CD14-positive monocyte (primary cell): ENCODE results near the gene APIP. TPM values are rescaled to one million over a fixed set of nuclear protein-coding genes. Genes with fewer than 3 reads are reported as not detected.

Experiments used
- DNase-seq, 3 donors: peaks; one replicate each; pipeline ENCODE4 v3.0.0-alpha.2; 2011 to 2022
- H2AFZ ChIP-seq: 2 replicates; pipeline ENCODE4 v1.6.0; 2012; ENCODE audit warnings: mild to moderate bottlenecking, low read depth, low read length, inconsistent platforms; ENCODE audit not compliant: insufficient read depth, poor library complexity, severe bottlenecking
- H3K27ac ChIP-seq, 2 donors: 1 replicate in 1 of 2; 2 replicates in 1 of 2; pipeline ENCODE4 v1.5.1; 2012 to 2013; ENCODE audit warnings: low read length in 2 of 2, control low read depth in 1 of 2, inconsistent platforms in 1 of 2, low read depth in 1 of 2, mild to moderate bottlenecking in 1 of 2
- H3K27me3 ChIP-seq, 2 donors: one replicate each; pipeline versions ENCODE4 v1.6.0 to v1.6.1; 2011 to 2013; ENCODE audit warnings: low read length in 2 of 2; ENCODE audit not compliant: control insufficient read depth in 2 of 2, insufficient read depth in 2 of 2
- H3K36me3 ChIP-seq, 2 donors: replicated peaks in 1 of 2; 1 replicate in 1 of 2; 2 replicates in 1 of 2; pipeline versions ENCODE4 v1.5.1 to v1.6.1; 2012 to 2013; ENCODE audit warnings: low read length in 2 of 2, control low read depth in 1 of 2, inconsistent platforms in 1 of 2, mild to moderate bottlenecking in 1 of 2; ENCODE audit not compliant: insufficient read depth in 2 of 2, control insufficient read depth in 1 of 2
- H3K4me1 ChIP-seq, 2 donors: 1 replicate in 1 of 2; 2 replicates in 1 of 2; pipeline versions ENCODE4 v1.5.1 to v1.6.1; 2012 to 2013; ENCODE audit warnings: low read length in 2 of 2, control low read depth in 1 of 2, inconsistent platforms in 1 of 2, mild to moderate bottlenecking in 1 of 2, moderate library complexity in 1 of 2; ENCODE audit not compliant: insufficient read depth in 2 of 2, control insufficient read depth in 1 of 2
- H3K4me2 ChIP-seq: replicated peaks from 2 replicates; pipeline ENCODE3; 2012; ENCODE audit warnings: low read length, moderate library complexity, mild to moderate bottlenecking; ENCODE audit not compliant: poor library complexity, severe bottlenecking; ENCODE audit errors: extremely low read depth
- H3K4me3 ChIP-seq, 3 experiments: fragments of 200-600 bp in 1 of 3; sonication (generic) in 1 of 3; replicated peaks in 1 of 3; 1 replicate in 2 of 3; 2 replicates in 1 of 3; pipeline ENCODE4 v1.5.1; 2011 to 2013; ENCODE audit warnings: low read length in 3 of 3, mild to moderate bottlenecking in 3 of 3, control low read depth in 2 of 3, low read depth in 2 of 3, inconsistent platforms in 1 of 3, moderate library complexity in 1 of 3
- H3K79me2 ChIP-seq: 2 replicates; pipeline ENCODE4 v1.6.0; 2012; ENCODE audit warnings: mild to moderate bottlenecking, control low read depth, inconsistent platforms, low read length, moderate library complexity; ENCODE audit not compliant: insufficient read depth
- H3K9ac ChIP-seq: 2 replicates; pipeline ENCODE4 v1.6.0; 2017; ENCODE audit warnings: low read length, mild to moderate bottlenecking; ENCODE audit not compliant: insufficient read depth, poor library complexity, severe bottlenecking
- H3K9me3 ChIP-seq, 2 donors: replicated peaks in 1 of 2; 1 replicate in 1 of 2; 2 replicates in 1 of 2; pipeline versions ENCODE4 v1.5.1 to v1.6.1; 2012 to 2013; ENCODE audit warnings: low read length in 2 of 2, control low read depth in 1 of 2; ENCODE audit not compliant: control insufficient read depth in 1 of 2, insufficient read depth in 1 of 2
- H4K20me1 ChIP-seq: 2 replicates; pipeline ENCODE4 v1.6.0; 2012; ENCODE audit warnings: mild to moderate bottlenecking, low read length, control low read depth, moderate library complexity; ENCODE audit not compliant: insufficient read depth
- H3K27ac Mint-ChIP-seq, 7 donors: one replicate each; pipeline ENCODE4 v1.8.0; 2020; ENCODE audit warnings: mild to moderate bottlenecking in 7 of 7, mixed read lengths in 7 of 7, moderate library complexity in 6 of 7, inconsistent platforms in 2 of 7
- H3K27me3 Mint-ChIP-seq, 3 donors: one replicate each; pipeline ENCODE4 v1.8.0; 2021 to 2022; ENCODE audit warnings: low read depth in 3 of 3, mild to moderate bottlenecking in 3 of 3, mixed read lengths in 3 of 3, moderate library complexity in 3 of 3, inconsistent platforms in 1 of 3
- H3K36me3 Mint-ChIP-seq, 2 donors: one replicate each; pipeline ENCODE4 v1.8.0; 2020; ENCODE audit warnings: mixed read lengths in 2 of 2, inconsistent platforms in 1 of 2, mild to moderate bottlenecking in 1 of 2
- H3K4me1 Mint-ChIP-seq: one replicate; pipeline ENCODE4 v1.8.0; 2020; ENCODE audit warnings: mild to moderate bottlenecking, mixed read lengths
- H3K4me3 Mint-ChIP-seq, 2 donors: one replicate each; pipeline ENCODE4 v1.8.0; 2020; ENCODE audit warnings: mild to moderate bottlenecking in 2 of 2, mixed read lengths in 2 of 2, moderate library complexity in 1 of 2
- H3K9me3 Mint-ChIP-seq, 7 donors: one replicate each; pipeline ENCODE4 v1.8.0; 2020 to 2022; ENCODE audit warnings: mixed read lengths in 7 of 7, mild to moderate bottlenecking in 6 of 7, moderate library complexity in 6 of 7, inconsistent platforms in 2 of 7
- WGBS: methylation state at CpG from one replicate; pipeline ENCODE4 v1.1.5; 2013; ENCODE audit warnings: missing lambda C conversion rate; ENCODE audit not compliant: insufficient coverage; 5-methylcytosine and 5-hydroxymethylcytosine counted together
- intact Hi-C, 2 donors: fragments of 100-400 bp; cut with micrococcal nuclease; formaldehyde crosslinking; loops; one replicate each; pipeline versions ENCODE4 v1.15.0 to v1.15.1; 2023
- polyA plus RNA-seq, 3 donors: library from polyadenylated mRNA; depleted of rRNA in 1 of 3; unstranded in 2 of 3; stranded (reverse) in 1 of 3; fragments of 300-500 nt in 2 of 3; fragments of >200 nt in 1 of 3; fragmentation: Illumina TruSeq in 2 of 3; gene quantifications; 1 replicate in 2 of 3; 2 replicates in 1 of 3; pipeline ENCODE4 v1.2.3, GENCODE V29; 2012 to 2021
- TF ChIP-seq, protein P1 (sequence below): fragments of 200-600 bp; IDR thresholded peaks from one replicate; pipeline ENCODE4 v1.8.0; 2022; ENCODE audit warnings: antibody characterized with exemption, mild to moderate bottlenecking

Gene APIP
- polyA plus RNA-seq, 3 donors, result 16.3 to 25.4 (median 22.9) TPM

DNA sequence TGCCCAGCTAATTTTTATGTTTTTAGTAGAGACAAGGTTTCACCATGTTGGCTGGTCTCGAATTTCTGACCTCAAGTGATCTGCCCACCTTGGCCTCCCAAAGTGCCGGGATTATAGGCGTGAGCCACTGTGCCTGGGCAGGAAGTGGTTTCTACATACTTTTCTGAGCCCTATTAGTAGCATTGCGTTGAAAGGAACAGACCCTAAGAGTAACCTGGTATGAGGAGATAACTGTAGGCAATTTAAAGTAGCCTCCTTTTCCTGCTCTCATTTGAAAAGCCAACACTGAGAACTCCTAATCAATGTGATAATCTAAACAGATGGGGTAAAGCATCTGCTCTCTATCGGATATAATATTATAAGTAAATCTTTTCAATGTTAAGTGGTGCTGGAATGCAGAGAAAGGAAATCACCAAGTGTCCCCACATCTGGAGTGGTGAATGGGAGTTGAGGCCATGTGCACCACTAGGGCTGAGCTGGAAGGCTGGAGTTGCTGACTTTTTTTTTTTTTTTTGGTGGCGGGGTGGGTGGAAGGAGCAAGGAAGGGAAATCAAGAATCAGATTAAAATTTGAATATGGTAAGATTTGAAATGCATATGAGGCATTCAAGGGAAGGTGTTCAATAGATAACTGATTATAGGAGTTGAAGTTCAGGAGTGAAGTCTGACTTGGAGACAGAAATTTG lies 20.9 kb upstream of the APIP start:
- intact Hi-C loops, result no loop called here
- DNase-seq, result no peak
- no peak overlapping the region for H3K4me3 Mint-ChIP-seq

DNA sequence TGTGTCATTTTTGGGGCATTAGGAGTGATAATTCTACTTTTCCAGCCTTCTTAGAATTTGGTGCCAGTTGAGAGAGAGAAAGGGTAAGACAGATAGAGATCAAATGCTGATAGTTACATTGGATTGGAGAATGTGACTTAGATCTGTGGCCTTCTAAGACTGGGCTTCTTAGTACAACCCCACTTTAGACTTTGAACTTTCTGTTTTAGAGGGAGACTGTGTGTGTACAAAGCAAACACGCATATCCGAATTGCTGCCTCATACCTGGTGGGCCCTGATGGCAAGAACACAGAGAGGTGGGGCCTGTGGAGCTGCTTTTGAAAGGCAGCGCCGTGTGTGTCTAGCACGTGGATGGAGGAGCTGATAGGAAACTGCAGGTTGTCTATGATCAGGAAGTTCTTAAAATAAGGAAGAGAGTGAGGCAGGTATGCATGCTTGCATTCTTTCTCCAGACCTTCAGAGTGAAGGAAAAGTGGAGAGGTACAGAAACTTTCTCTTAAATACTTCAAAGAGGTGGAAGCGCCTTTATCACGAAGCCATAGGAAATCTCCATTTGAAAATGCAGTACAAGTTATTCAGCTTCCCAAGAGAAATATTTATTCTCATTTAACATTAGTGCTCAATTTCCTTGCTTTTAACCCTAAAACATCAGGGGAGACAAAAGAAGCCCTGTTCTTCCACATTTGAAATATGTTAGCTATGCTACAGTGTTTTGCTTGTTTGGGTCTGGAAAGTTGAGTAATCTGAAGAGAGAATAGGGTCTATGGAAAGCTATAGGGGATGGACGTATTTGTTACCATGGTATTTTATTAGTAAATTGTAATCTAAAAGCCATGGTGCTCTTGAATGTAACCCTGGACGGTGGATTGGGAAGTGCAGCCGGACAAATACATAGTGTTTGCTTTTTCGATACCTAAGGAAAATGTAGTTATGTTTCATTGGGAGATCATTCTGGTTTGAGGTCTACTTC lies 13.9 kb upstream of the APIP start:
- H4K20me1 ChIP-seq, result peaks cover 6% of the 10 kb centered on the region
- H3K79me2 ChIP-seq, result peaks cover 50% of the 10 kb centered on the region
- H3K36me3 ChIP-seq, result peaks cover 17 to 28% of the 10 kb centered on the region in 2 donors
- no peaks in the 10 kb centered on the region for H3K9me3 ChIP-seq
- H3K9me3 Mint-ChIP-seq, result no peaks in the 10 kb centered on the region
- H3K4me3 ChIP-seq, result no peak overlapping the region
- H3K36me3 Mint-ChIP-seq, result peaks cover 22 to 38% of the 10 kb centered on the region in 2 donors
- H3K4me1 Mint-ChIP-seq, result peaks cover 8% of the 10 kb centered on the region
- H3K27me3 Mint-ChIP-seq, result no peaks in the 10 kb centered on the region
- peaks cover 0 to 3% of the 10 kb centered on the region in 2 donors for H3K4me1 ChIP-seq
- intact Hi-C loops, result loop anchor here in 1 of 2 donors (10.0 kb wide), 1 partner anchor 215 kb away; no protein-coding TSS in a partner anchor
- DNase-seq, result no peak
- H2AFZ ChIP-seq, result no peak overlapping the region
- no peak overlapping the region for H3K4me3 Mint-ChIP-seq
- H3K27me3 ChIP-seq, result no peaks in the 10 kb centered on the region
- peak overlapping the region in 1 of 7 donors; percentile 4 for H3K27ac Mint-ChIP-seq
- H3K4me2 ChIP-seq, result no peak overlapping the region
- whole genome bisulfite sequencing, result 82% methylated on average over 8 of the region's 11 CpGs
- H3K27ac ChIP-seq, result no peak overlapping the region
- TF ChIP-seq, protein P1, sequence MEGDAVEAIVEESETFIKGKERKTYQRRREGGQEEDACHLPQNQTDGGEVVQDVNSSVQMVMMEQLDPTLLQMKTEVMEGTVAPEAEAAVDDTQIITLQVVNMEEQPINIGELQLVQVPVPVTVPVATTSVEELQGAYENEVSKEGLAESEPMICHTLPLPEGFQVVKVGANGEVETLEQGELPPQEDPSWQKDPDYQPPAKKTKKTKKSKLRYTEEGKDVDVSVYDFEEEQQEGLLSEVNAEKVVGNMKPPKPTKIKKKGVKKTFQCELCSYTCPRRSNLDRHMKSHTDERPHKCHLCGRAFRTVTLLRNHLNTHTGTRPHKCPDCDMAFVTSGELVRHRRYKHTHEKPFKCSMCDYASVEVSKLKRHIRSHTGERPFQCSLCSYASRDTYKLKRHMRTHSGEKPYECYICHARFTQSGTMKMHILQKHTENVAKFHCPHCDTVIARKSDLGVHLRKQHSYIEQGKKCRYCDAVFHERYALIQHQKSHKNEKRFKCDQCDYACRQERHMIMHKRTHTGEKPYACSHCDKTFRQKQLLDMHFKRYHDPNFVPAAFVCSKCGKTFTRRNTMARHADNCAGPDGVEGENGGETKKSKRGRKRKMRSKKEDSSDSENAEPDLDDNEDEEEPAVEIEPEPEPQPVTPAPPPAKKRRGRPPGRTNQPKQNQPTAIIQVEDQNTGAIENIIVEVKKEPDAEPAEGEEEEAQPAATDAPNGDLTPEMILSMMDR, result no peak
- no peak overlapping the region for H3K9ac ChIP-seq

More for the DNA sequence above, 20.9 kb upstream of the APIP start:
- peaks cover 4% of the 10 kb centered on the region for H3K79me2 ChIP-seq
- H3K4me1 ChIP-seq, result no peaks in the 10 kb centered on the region
- H4K20me1 ChIP-seq, result no peaks in the 10 kb centered on the region
- TF ChIP-seq, protein P1, result no peak
- Mint-ChIP-seq H3K9me3 (no peaks in the 10 kb centered on the region), H3K4me1 (peaks cover 18% of the 10 kb centered on the region), H3K27me3 (no peaks in the 10 kb centered on the region), H3K36me3 (peaks cover 31 to 47% of the 10 kb centered on the region in 2 donors), H3K27ac (peak overlapping the region in 2 of 7 donors; percentile 8 to 27)
- H3K9ac ChIP-seq, result no peak overlapping the region
- no peak overlapping the region for H3K4me2 ChIP-seq
- no peaks in the 10 kb centered on the region for H3K9me3 ChIP-seq
- H3K27ac ChIP-seq, result no peak overlapping the region
- H3K27me3 ChIP-seq, result no peaks in the 10 kb centered on the region
- WGBS, result 100% methylated on average over 1 of the region's 6 CpGs
- peaks cover 8 to 34% of the 10 kb centered on the region in 2 donors for H3K36me3 ChIP-seq
- no peak overlapping the region for H3K4me3 ChIP-seq
- H2AFZ ChIP-seq, result no peak overlapping the region
